ENCODE results near the gene CWC25.

CWC25 gene

DNA sequence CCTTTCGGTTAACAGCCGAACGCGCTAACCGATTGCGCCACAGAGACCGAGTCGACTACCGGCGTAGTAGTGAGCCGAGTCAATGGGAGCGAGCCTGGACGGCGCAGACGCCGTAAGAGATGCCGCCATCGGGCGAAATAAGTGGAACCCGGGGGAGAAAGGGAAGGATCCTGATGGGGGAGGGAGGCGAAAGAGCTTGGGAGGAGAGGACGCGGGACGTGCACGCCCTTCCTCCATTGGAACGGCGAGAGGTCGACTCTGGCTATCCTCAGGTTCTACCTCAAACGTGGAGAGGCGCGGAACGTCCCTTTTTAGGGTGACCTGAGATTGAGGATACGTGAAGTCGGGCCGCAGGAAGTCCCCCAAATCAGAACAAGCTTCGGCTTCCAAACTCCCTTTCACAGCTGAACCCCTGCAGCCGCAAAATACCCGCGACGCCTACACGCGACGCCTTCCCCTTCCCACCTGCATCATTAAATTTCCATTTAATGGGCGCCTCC lies 73.3 kb downstream of the CWC25 start:
- DNase-seq (ENCODE audit: low read depth in 1 of 2, low spot score in 1 of 2): peak in 1 of 2 experiments; percentile 89
- TF ChIP-seq JUND (IDR thresholded peaks at IDR 0.05; ENCODE audit: low read depth): no peak
- in situ Hi-C loops (cut with HindIII; ENCODE audit: low pct_unique_long_range_greater_than_20kb, low sequenced_read_pairs): no loop called here

DNA sequence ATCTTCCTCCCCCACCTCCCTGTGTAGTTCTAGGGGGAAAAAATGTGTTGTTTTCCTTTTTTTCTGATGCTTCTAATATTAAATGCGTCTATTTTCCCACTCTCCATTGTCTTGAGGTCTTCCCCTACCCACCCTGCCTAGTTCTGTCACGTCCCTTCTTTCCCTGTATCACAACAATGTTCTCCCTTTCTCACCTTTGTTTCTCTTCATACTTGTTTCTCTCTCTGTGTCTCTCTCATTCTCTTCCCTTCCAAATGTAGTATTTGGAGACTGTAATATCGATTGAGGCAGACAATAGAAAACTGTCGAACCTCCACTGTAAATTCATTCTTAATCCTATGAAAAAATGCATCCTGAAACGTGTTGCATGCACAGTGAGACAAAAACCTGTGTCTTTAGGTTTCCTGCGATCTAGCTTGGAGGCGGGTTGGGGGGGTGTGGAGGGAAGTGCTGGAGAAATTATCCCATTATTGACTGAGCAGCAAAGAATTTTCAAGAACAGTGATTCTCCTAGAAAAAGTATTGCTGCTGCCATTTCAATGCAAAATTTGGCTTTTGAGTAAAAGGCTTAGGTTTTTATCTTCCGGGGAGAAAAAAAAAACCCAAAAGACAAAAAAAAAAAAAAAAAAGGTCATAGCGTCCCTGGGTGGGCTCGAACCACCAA lies 73.8 kb downstream of the CWC25 start:
- in situ Hi-C loops (cut with HindIII; ENCODE audit: low pct_unique_long_range_greater_than_20kb, low sequenced_read_pairs): no loop called here
- DNase-seq (ENCODE audit: low read depth in 1 of 2, low spot score in 1 of 2): no peak
- no peak for TF ChIP-seq JUND (IDR thresholded peaks at IDR 0.05; ENCODE audit: low read depth)

Measured in T47D (cell line).